Tibial nerve (tissue), 4 donors: ENCODE results near the gene ERBIN. TPM values are rescaled to one million over a fixed set of nuclear protein-coding genes. Genes with fewer than 3 reads are reported as not detected.

Experiments
- DNase-seq, 2 donors: peaks; one replicate each; pipeline ENCODE4 v3.0.0-alpha.2; 2019; ENCODE audit warnings: low spot score in 2 of 2
- H3K27ac ChIP-seq, 4 donors: fragments of 200-600 bp; sonication (generic) in 3 of 4; one replicate each; pipeline ENCODE4 v1.5.1; 2017 to 2019; ENCODE audit warnings: mild to moderate bottlenecking in 1 of 4
- H3K27me3 ChIP-seq, 2 donors: fragments of 200-600 bp; sonication (generic) in 1 of 2; one replicate each; pipeline versions ENCODE4 v1.5.1 to v1.6.0; 2017 to 2019
- H3K36me3 ChIP-seq, 3 donors: fragments of 200-600 bp; sonication (generic); one replicate each; pipeline ENCODE4 v1.5.1; 2018 to 2019
- H3K4me1 ChIP-seq, 4 donors: fragments of 200-600 bp; sonication (generic) in 3 of 4; one replicate each; pipeline ENCODE4 v1.5.1; 2017 to 2019
- H3K4me3 ChIP-seq, 4 donors: fragments of 200-600 bp; sonication (generic) in 3 of 4; one replicate each; pipeline ENCODE4 v1.5.1; 2017 to 2019; ENCODE audit warnings: mild to moderate bottlenecking in 1 of 4, moderate library complexity in 1 of 4
- H3K9me3 ChIP-seq, 4 donors: fragments of 200-600 bp; sonication (generic) in 3 of 4; one replicate each; pipeline ENCODE4 v1.5.1; 2017 to 2019
- EP300 ChIP-seq, 2 donors: sonication (generic); formaldehyde crosslinking; IDR thresholded peaks; one replicate each; pipeline ENCODE4 v1.6.1; 2017; ENCODE audit warnings: antibody characterized with exemption in 2 of 2, mild to moderate bottlenecking in 1 of 2
- POLR2A ChIP-seq, 2 donors: fragments of 450-650 bp; IDR thresholded peaks; one replicate each; pipeline ENCODE4 v1.6.1; 2017; ENCODE audit warnings: antibody characterized with exemption in 2 of 2, mild to moderate bottlenecking in 2 of 2, moderate library complexity in 2 of 2
- WGBS, 2 donors: methylation state at CpG; one replicate each; pipeline ENCODE4 v1.1.5; 2018; 5-methylcytosine and 5-hydroxymethylcytosine counted together
- total RNA-seq, 4 donors: library from RNA; depleted of rRNA; stranded (reverse); fragments of >200 nt; gene quantifications; one replicate each; pipeline ENCODE4 v1.1.0, GENCODE V29; 2016
- TF ChIP-seq, protein P1 (sequence below), 5 experiments: fragments of 200-600 bp in 3 of 5; fragments of 450-650 bp in 2 of 5; sonication (generic) in 3 of 5; IDR thresholded peaks; one replicate each; pipeline ENCODE4 v1.5.1; 2016 to 2019; ENCODE audit warnings: antibody characterized with exemption in 5 of 5, mild to moderate bottlenecking in 3 of 5, moderate library complexity in 2 of 5

Gene ERBIN
- total RNA-seq, 4 donors from 2014 or later: 59.6 to 81.1 (median 66.5) TPM

DNA sequence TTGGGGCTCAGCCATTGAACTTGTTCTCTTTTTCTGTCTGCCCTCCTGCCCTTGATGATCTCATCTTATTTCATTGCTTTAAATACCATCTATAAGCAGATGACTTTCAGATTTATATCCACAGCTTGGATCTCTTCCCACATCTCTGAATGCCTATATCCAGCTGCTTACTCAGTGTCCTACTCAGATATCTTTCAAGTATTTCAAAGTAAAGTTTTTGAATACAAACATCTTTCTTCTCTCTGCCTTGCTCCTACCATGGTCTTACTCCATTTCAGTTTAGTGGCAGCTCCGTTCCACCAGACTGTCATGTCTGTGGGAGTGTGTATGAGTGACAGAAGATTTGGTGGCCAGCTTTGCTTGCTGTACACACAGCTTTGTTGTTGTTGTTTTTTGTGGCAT lies 59.7 kb downstream of the ERBIN start:
- TF ChIP-seq, protein P1, sequence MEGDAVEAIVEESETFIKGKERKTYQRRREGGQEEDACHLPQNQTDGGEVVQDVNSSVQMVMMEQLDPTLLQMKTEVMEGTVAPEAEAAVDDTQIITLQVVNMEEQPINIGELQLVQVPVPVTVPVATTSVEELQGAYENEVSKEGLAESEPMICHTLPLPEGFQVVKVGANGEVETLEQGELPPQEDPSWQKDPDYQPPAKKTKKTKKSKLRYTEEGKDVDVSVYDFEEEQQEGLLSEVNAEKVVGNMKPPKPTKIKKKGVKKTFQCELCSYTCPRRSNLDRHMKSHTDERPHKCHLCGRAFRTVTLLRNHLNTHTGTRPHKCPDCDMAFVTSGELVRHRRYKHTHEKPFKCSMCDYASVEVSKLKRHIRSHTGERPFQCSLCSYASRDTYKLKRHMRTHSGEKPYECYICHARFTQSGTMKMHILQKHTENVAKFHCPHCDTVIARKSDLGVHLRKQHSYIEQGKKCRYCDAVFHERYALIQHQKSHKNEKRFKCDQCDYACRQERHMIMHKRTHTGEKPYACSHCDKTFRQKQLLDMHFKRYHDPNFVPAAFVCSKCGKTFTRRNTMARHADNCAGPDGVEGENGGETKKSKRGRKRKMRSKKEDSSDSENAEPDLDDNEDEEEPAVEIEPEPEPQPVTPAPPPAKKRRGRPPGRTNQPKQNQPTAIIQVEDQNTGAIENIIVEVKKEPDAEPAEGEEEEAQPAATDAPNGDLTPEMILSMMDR (IDR thresholded peaks at IDR 0.05): no peak
- TF ChIP-seq EP300 (IDR thresholded peaks at IDR 0.05): no peak
- no peak for TF ChIP-seq POLR2A (IDR thresholded peaks at IDR 0.05)
- 21 to 38% methylated on average over 1 of the region's 1 CpG for WGBS, 2 donors
- H3K9me3 ChIP-seq: no peaks in the 10 kb centered on the region
- H3K36me3 ChIP-seq: no peaks in the 10 kb centered on the region
- H3K27me3 ChIP-seq: no peaks in the 10 kb centered on the region
- no peak for DNase-seq
- peaks cover 0 to 30% (median 6%) of the 10 kb centered on the region in 4 donors for H3K4me1 ChIP-seq
- H3K4me3 ChIP-seq: no peak overlapping the region
- no peak overlapping the region for H3K27ac ChIP-seq

DNA sequence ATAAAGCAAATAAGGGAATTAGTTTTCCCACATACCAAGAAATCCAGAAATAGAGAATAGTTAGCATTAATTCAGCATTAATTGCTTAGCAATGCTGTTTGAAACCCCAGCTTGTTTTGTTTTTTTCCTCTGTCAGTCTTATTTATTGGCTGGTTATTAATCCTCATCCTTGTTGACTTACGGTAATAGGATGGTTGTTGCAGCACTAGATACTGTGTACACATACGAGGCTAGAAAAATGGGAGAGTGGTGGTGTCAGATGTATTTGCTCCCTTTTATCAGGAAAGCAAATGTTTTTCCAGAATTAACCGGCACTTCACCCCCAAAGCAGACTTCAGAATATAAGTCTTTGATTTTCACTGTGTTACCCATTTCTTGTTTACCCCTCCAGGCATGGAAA lies 60.4 kb downstream of the ERBIN start:
- no peak overlapping the region for H3K4me3 ChIP-seq
- TF ChIP-seq EP300 (IDR thresholded peaks at IDR 0.05) (no peak), POLR2A (IDR thresholded peaks at IDR 0.05) (no peak)
- TF ChIP-seq, protein P1 (IDR thresholded peaks at IDR 0.05): no peak
- H3K9me3 ChIP-seq: no peaks in the 10 kb centered on the region
- no peaks in the 10 kb centered on the region for H3K27me3 ChIP-seq
- no peak overlapping the region for H3K27ac ChIP-seq
- no peaks in the 10 kb centered on the region for H3K36me3 ChIP-seq
- H3K4me1 ChIP-seq: peaks cover 0 to 30% (median 6%) of the 10 kb centered on the region in 4 donors
- DNase-seq: no peak
- WGBS, 2 donors: 52 to 71% methylated on average over 3 of the region's 3 CpGs

DNA sequence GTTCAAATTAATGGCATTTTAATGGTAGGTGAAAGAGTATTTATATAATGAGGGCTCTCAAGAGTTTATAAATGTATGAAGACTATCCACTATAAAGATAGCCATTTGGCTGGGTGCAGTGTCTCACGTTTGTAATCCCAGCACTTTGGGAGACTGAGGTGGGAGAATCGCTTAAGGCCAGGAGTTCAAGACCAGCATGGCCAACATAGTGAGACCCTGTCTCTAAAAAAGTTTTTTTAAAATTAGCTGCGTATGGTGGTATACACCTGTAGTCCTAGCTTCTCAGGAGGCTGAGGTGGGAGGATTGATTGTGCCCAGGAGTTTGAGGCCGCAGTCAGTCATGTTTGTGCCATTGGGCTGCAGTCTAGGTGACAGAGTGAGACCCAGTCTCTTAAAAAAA lies 61.6 kb downstream of the ERBIN start:
- no peak overlapping the region for H3K4me3 ChIP-seq
- no peaks in the 10 kb centered on the region for H3K9me3 ChIP-seq
- WGBS, 2 donors: 91 to 95% methylated on average over 4 of the region's 4 CpGs
- H3K36me3 ChIP-seq: peaks cover 0 to 8% (median 0%) of the 10 kb centered on the region in 3 donors
- H3K27ac ChIP-seq: no peak overlapping the region
- no peak for DNase-seq
- peaks cover 0 to 30% (median 6%) of the 10 kb centered on the region in 4 donors for H3K4me1 ChIP-seq
- no peaks in the 10 kb centered on the region for H3K27me3 ChIP-seq
- TF ChIP-seq, protein P1 (IDR thresholded peaks at IDR 0.05): no peak
- TF ChIP-seq POLR2A (IDR thresholded peaks at IDR 0.05) (no peak), EP300 (IDR thresholded peaks at IDR 0.05) (no peak)

DNA sequence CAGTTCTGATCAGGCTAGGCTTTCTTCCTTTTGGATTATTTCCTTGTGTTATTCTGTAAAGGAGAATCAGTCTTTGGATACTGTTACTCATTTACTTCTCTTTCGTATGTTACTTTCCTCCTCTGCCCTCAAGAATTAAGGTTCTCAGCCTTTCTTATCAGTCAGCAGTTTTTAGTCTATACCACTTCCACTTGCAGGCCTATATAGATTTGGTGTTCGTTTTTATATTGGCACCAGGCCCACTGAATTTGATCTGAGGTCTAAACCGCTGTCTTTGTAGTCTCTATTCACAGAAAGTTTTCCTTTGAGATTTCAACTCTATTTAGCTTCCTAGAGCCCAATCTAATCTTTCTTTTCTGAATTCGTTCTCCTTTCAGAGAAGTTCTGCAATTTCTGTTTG lies 62.8 kb downstream of the ERBIN start:
- Histone ChIP-seq H3K4me1 (peaks cover 0 to 27% (median 6%) of the 10 kb centered on the region in 4 donors), H3K27ac (no peak overlapping the region), H3K4me3 (no peak overlapping the region), H3K27me3 (no peaks in the 10 kb centered on the region), H3K9me3 (no peaks in the 10 kb centered on the region), H3K36me3 (peaks cover 0 to 8% (median 0%) of the 10 kb centered on the region in 3 donors)
- no peak for DNase-seq
- 69 to 74% methylated on average over 4 of the region's 4 CpGs for WGBS, 2 donors
- TF ChIP-seq, protein P1 (IDR thresholded peaks at IDR 0.05): no peak
- TF ChIP-seq EP300 (IDR thresholded peaks at IDR 0.05) (no peak), POLR2A (IDR thresholded peaks at IDR 0.05) (no peak)

DNA sequence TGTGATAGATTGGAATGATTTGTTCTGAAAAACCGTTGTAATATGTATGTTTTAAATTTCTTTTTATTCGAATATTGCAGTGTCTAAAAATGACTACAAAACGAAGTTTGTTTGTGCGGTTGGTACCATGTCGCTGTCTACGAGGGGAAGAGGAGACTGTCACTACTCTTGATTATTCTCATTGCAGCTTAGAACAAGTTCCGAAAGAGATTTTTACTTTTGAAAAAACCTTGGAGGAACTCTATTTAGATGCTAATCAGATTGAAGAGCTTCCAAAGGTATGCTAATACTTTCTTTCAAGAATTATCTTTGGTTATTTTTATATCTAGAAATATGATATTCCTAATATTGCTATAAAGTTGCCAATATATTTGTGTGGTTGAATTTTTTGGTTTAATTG lies 66.3 kb downstream of the ERBIN start:
- Histone ChIP-seq H3K4me3 (no peak overlapping the region), H3K36me3 (peaks cover 0 to 20% (median 4%) of the 10 kb centered on the region in 3 donors), H3K27me3 (no peaks in the 10 kb centered on the region), H3K4me1 (no peaks in the 10 kb centered on the region), H3K27ac (no peak overlapping the region), H3K9me3 (no peaks in the 10 kb centered on the region)
- DNase-seq: no peak
- WGBS, 2 donors: 79 to 88% methylated on average over 7 of the region's 7 CpGs
- TF ChIP-seq EP300 (IDR thresholded peaks at IDR 0.05) (no peak), POLR2A (IDR thresholded peaks at IDR 0.05) (no peak)
- TF ChIP-seq, protein P1 (IDR thresholded peaks at IDR 0.05): no peak
